Measurements from ENCODE around the gene ZBTB7C.

ZBTB7C gene

GRCh38 chr18:48404716-48405507 is 4.3 kb downstream of the ZBTB7C start:
- peaks cover 0 to 33% (median 11%) of the 10 kb centered on the region in 5 donors for H3K27me3 ChIP-seq (ENCODE audit: control insufficient read depth in 5 of 5, insufficient read depth in 4 of 5, low read length in 5 of 5)
- peaks cover 0 to 18% (median 12%) of the 10 kb centered on the region in 5 donors for H3K4me1 ChIP-seq (ENCODE audit: control insufficient read depth in 5 of 5, insufficient read depth in 5 of 5, low read length in 5 of 5)
- no peak overlapping the region for H3K4me3 ChIP-seq (ENCODE audit: low read depth in 1 of 5, low read length in 5 of 5)
- no peak overlapping the region for H3K27ac ChIP-seq (ENCODE audit: low read depth, low read length)
- H3K9me3 ChIP-seq (ENCODE audit: control insufficient read depth in 5 of 5, low read length in 5 of 5): no peaks in the 10 kb centered on the region
- H3K9ac ChIP-seq (ENCODE audit: low read length in 5 of 5): no peak overlapping the region
- no peaks in the 10 kb centered on the region for H3K36me3 ChIP-seq (ENCODE audit: control insufficient read depth in 5 of 5, insufficient read depth in 5 of 5, low read length in 5 of 5)

GRCh38 chr18:48402953-48403352 is 6.2 kb downstream of the ZBTB7C start:
- peaks cover 0 to 8% (median 7%) of the 10 kb centered on the region in 5 donors for H3K4me1 ChIP-seq (ENCODE audit: control insufficient read depth in 5 of 5, insufficient read depth in 5 of 5, low read length in 5 of 5)
- peaks cover 0 to 32% (median 6%) of the 10 kb centered on the region in 5 donors for H3K27me3 ChIP-seq (ENCODE audit: control insufficient read depth in 5 of 5, insufficient read depth in 4 of 5, low read length in 5 of 5)
- H3K27ac ChIP-seq (ENCODE audit: low read depth, low read length): no peak overlapping the region

GRCh38 chr18:48399303-48400075 is 9.7 kb downstream of the ZBTB7C start:
- H3K27ac ChIP-seq (ENCODE audit: low read depth, low read length): no peak overlapping the region
- peaks cover 0 to 15% (median 0%) of the 10 kb centered on the region in 5 donors for H3K27me3 ChIP-seq (ENCODE audit: control insufficient read depth in 5 of 5, insufficient read depth in 4 of 5, low read length in 5 of 5)
- H3K4me1 ChIP-seq (ENCODE audit: control insufficient read depth in 5 of 5, insufficient read depth in 5 of 5, low read length in 5 of 5): peaks cover 0 to 3% (median 0%) of the 10 kb centered on the region in 5 donors
- H3K4me3 ChIP-seq (ENCODE audit: low read depth in 1 of 5, low read length in 5 of 5): no peak overlapping the region
- no peaks in the 10 kb centered on the region for H3K36me3 ChIP-seq (ENCODE audit: control insufficient read depth in 5 of 5, insufficient read depth in 5 of 5, low read length in 5 of 5)
- no peaks in the 10 kb centered on the region for H3K9me3 ChIP-seq (ENCODE audit: control insufficient read depth in 5 of 5, low read length in 5 of 5)
- H3K9ac ChIP-seq (ENCODE audit: low read length in 5 of 5): no peak overlapping the region

More at GRCh38 chr18:48402953-48403352, 6.2 kb downstream of the ZBTB7C start:
- Histone ChIP-seq H3K4me3 (ENCODE audit: low read depth in 1 of 5, low read length in 5 of 5) (no peak overlapping the region), H3K9me3 (ENCODE audit: control insufficient read depth in 5 of 5, low read length in 5 of 5) (no peaks in the 10 kb centered on the region), H3K36me3 (ENCODE audit: control insufficient read depth in 5 of 5, insufficient read depth in 5 of 5, low read length in 5 of 5) (no peaks in the 10 kb centered on the region), H3K9ac (ENCODE audit: low read length in 5 of 5) (no peak overlapping the region)

- Histone ChIP-seq H3K4me1 (ENCODE audit: control insufficient read depth in 5 of 5, insufficient read depth in 5 of 5, low read length in 5 of 5) (peaks cover 0 to 12% (median 5%) of the 10 kb centered on the region in 5 donors), H3K27ac (ENCODE audit: low read depth, low read length) (no peak overlapping the region), H3K9ac (ENCODE audit: low read length in 5 of 5) (no peak overlapping the region), H3K4me3 (ENCODE audit: low read depth in 1 of 5, low read length in 5 of 5) (no peak overlapping the region), H3K36me3 (ENCODE audit: control insufficient read depth in 5 of 5, insufficient read depth in 5 of 5, low read length in 5 of 5) (no peaks in the 10 kb centered on the region), H3K27me3 (ENCODE audit: control insufficient read depth in 5 of 5, insufficient read depth in 4 of 5, low read length in 5 of 5) (peaks cover 0 to 11% (median 0%) of the 10 kb centered on the region in 5 donors), H3K9me3 (ENCODE audit: control insufficient read depth in 5 of 5, low read length in 5 of 5) (no peaks in the 10 kb centered on the region)
Observed at GRCh38 chr18:48398074-48398473, 11.1 kb downstream of the ZBTB7C start.

- no peak overlapping the region for H3K27ac ChIP-seq (ENCODE audit: low read depth, low read length)
Observed at GRCh38 chr18:48397021-48397420, 12.2 kb downstream of the ZBTB7C start.

GRCh38 chr18:48396561-48396960 is 12.6 kb downstream of the ZBTB7C start:
- peaks cover 0 to 23% (median 18%) of the 10 kb centered on the region in 5 donors for H3K4me1 ChIP-seq (ENCODE audit: control insufficient read depth in 5 of 5, insufficient read depth in 5 of 5, low read length in 5 of 5)
- H3K27me3 ChIP-seq (ENCODE audit: control insufficient read depth in 5 of 5, insufficient read depth in 4 of 5, low read length in 5 of 5): peaks cover 0 to 12% (median 0%) of the 10 kb centered on the region in 5 donors
- no peaks in the 10 kb centered on the region for H3K9me3 ChIP-seq (ENCODE audit: control insufficient read depth in 5 of 5, low read length in 5 of 5)
- no peak overlapping the region for H3K27ac ChIP-seq (ENCODE audit: low read depth, low read length)
- no peaks in the 10 kb centered on the region for H3K36me3 ChIP-seq (ENCODE audit: control insufficient read depth in 5 of 5, insufficient read depth in 5 of 5, low read length in 5 of 5)
- H3K4me3 ChIP-seq (ENCODE audit: low read depth in 1 of 5, low read length in 5 of 5): no peak overlapping the region
- H3K9ac ChIP-seq (ENCODE audit: low read length in 5 of 5): no peak overlapping the region

More at GRCh38 chr18:48397021-48397420, 12.2 kb downstream of the ZBTB7C start:
- Histone ChIP-seq H3K4me1 (ENCODE audit: control insufficient read depth in 5 of 5, insufficient read depth in 5 of 5, low read length in 5 of 5) (peaks cover 0 to 21% (median 13%) of the 10 kb centered on the region in 5 donors), H3K9ac (ENCODE audit: low read length in 5 of 5) (no peak overlapping the region), H3K36me3 (ENCODE audit: control insufficient read depth in 5 of 5, insufficient read depth in 5 of 5, low read length in 5 of 5) (no peaks in the 10 kb centered on the region), H3K4me3 (ENCODE audit: low read depth in 1 of 5, low read length in 5 of 5) (no peak overlapping the region), H3K9me3 (ENCODE audit: control insufficient read depth in 5 of 5, low read length in 5 of 5) (no peaks in the 10 kb centered on the region), H3K27me3 (ENCODE audit: control insufficient read depth in 5 of 5, insufficient read depth in 4 of 5, low read length in 5 of 5) (peaks cover 0 to 9% (median 0%) of the 10 kb centered on the region in 5 donors)

GRCh38 chr18:48395646-48396045 is 13.5 kb downstream of the ZBTB7C start:
- H3K27ac ChIP-seq (ENCODE audit: low read depth, low read length): no peak overlapping the region
- peaks cover 0 to 23% (median 19%) of the 10 kb centered on the region in 5 donors for H3K4me1 ChIP-seq (ENCODE audit: control insufficient read depth in 5 of 5, insufficient read depth in 5 of 5, low read length in 5 of 5)

GRCh38 chr18:48394176-48394575 is 15.0 kb downstream of the ZBTB7C start:
- no peak overlapping the region for H3K4me3 ChIP-seq (ENCODE audit: low read depth in 1 of 5, low read length in 5 of 5)
- H3K27ac ChIP-seq (ENCODE audit: low read depth, low read length): no peak overlapping the region
- H3K4me1 ChIP-seq (ENCODE audit: control insufficient read depth in 5 of 5, insufficient read depth in 5 of 5, low read length in 5 of 5): peaks cover 0 to 23% (median 19%) of the 10 kb centered on the region in 5 donors
- H3K9me3 ChIP-seq (ENCODE audit: control insufficient read depth in 5 of 5, low read length in 5 of 5): no peaks in the 10 kb centered on the region
- no peak overlapping the region for H3K9ac ChIP-seq (ENCODE audit: low read length in 5 of 5)
- peaks cover 0 to 12% (median 0%) of the 10 kb centered on the region in 5 donors for H3K27me3 ChIP-seq (ENCODE audit: control insufficient read depth in 5 of 5, insufficient read depth in 4 of 5, low read length in 5 of 5)
- no peaks in the 10 kb centered on the region for H3K36me3 ChIP-seq (ENCODE audit: control insufficient read depth in 5 of 5, insufficient read depth in 5 of 5, low read length in 5 of 5)

More at GRCh38 chr18:48395646-48396045, 13.5 kb downstream of the ZBTB7C start:
- Histone ChIP-seq H3K9ac (ENCODE audit: low read length in 5 of 5) (no peak overlapping the region), H3K4me3 (ENCODE audit: low read depth in 1 of 5, low read length in 5 of 5) (no peak overlapping the region), H3K9me3 (ENCODE audit: control insufficient read depth in 5 of 5, low read length in 5 of 5) (no peaks in the 10 kb centered on the region), H3K36me3 (ENCODE audit: control insufficient read depth in 5 of 5, insufficient read depth in 5 of 5, low read length in 5 of 5) (no peaks in the 10 kb centered on the region), H3K27me3 (ENCODE audit: control insufficient read depth in 5 of 5, insufficient read depth in 4 of 5, low read length in 5 of 5) (peaks cover 0 to 12% (median 0%) of the 10 kb centered on the region in 5 donors)

- Histone ChIP-seq H3K9me3 (ENCODE audit: control insufficient read depth in 5 of 5, low read length in 5 of 5) (no peaks in the 10 kb centered on the region), H3K36me3 (ENCODE audit: control insufficient read depth in 5 of 5, insufficient read depth in 5 of 5, low read length in 5 of 5) (no peaks in the 10 kb centered on the region), H3K9ac (ENCODE audit: low read length in 5 of 5) (no peak overlapping the region), H3K27me3 (ENCODE audit: control insufficient read depth in 5 of 5, insufficient read depth in 4 of 5, low read length in 5 of 5) (peaks cover 0 to 12% (median 0%) of the 10 kb centered on the region in 5 donors), H3K4me1 (ENCODE audit: control insufficient read depth in 5 of 5, insufficient read depth in 5 of 5, low read length in 5 of 5) (peaks cover 0 to 23% (median 19%) of the 10 kb centered on the region in 5 donors), H3K4me3 (ENCODE audit: low read depth in 1 of 5, low read length in 5 of 5) (no peak overlapping the region), H3K27ac (ENCODE audit: low read depth, low read length) (no peak overlapping the region)
Observed at GRCh38 chr18:48393776-48394175, 15.4 kb downstream of the ZBTB7C start.

GRCh38 chr18:48393170-48393569 is 16.0 kb downstream of the ZBTB7C start:
- Histone ChIP-seq H3K36me3 (ENCODE audit: control insufficient read depth in 5 of 5, insufficient read depth in 5 of 5, low read length in 5 of 5) (no peaks in the 10 kb centered on the region), H3K27me3 (ENCODE audit: control insufficient read depth in 5 of 5, insufficient read depth in 4 of 5, low read length in 5 of 5) (peaks cover 0 to 12% (median 0%) of the 10 kb centered on the region in 5 donors), H3K4me1 (ENCODE audit: control insufficient read depth in 5 of 5, insufficient read depth in 5 of 5, low read length in 5 of 5) (peaks cover 0 to 23% (median 19%) of the 10 kb centered on the region in 5 donors), H3K9me3 (ENCODE audit: control insufficient read depth in 5 of 5, low read length in 5 of 5) (no peaks in the 10 kb centered on the region), H3K9ac (ENCODE audit: low read length in 5 of 5) (no peak overlapping the region), H3K4me3 (ENCODE audit: low read depth in 1 of 5, low read length in 5 of 5) (no peak overlapping the region), H3K27ac (ENCODE audit: low read depth, low read length) (no peak overlapping the region)
